Thyroid gland (tissue), 4 donors: ENCODE data around the gene BIRC3.

Source experiments
- CTCF ChIP-seq, 6 experiments: fragments of 200-600 bp in 3 of 6; fragments of 450-650 bp in 3 of 6; sonication (generic) in 3 of 6; IDR thresholded peaks; one replicate each; pipeline ENCODE4 v1.5.1; 2016 to 2019; ENCODE audit warnings: antibody characterized with exemption in 6 of 6, mild to moderate bottlenecking in 2 of 6, inconsistent platforms in 1 of 6, moderate library complexity in 1 of 6
- POLR2A ChIP-seq, 2 donors: fragments of 450-650 bp; IDR thresholded peaks; one replicate each; pipeline ENCODE4 v1.6.1; 2017; ENCODE audit warnings: antibody characterized with exemption in 2 of 2, mild to moderate bottlenecking in 2 of 2, moderate library complexity in 1 of 2

GRCh38 chr11:102328748-102329147, 11.5 kb downstream of the BIRC3 start:
- TF ChIP-seq POLR2A (IDR thresholded peaks at IDR 0.05) (no peak), CTCF (IDR thresholded peaks at IDR 0.05) (no peak)
